ENCODE data around the gene ZNF281.
"Not testable (repeated sequence)": the region's sequence is repeated elsewhere in the genome, so short reads cannot be mapped to it uniquely, and the experiment has no call there.

ZNF281 gene, protein sequence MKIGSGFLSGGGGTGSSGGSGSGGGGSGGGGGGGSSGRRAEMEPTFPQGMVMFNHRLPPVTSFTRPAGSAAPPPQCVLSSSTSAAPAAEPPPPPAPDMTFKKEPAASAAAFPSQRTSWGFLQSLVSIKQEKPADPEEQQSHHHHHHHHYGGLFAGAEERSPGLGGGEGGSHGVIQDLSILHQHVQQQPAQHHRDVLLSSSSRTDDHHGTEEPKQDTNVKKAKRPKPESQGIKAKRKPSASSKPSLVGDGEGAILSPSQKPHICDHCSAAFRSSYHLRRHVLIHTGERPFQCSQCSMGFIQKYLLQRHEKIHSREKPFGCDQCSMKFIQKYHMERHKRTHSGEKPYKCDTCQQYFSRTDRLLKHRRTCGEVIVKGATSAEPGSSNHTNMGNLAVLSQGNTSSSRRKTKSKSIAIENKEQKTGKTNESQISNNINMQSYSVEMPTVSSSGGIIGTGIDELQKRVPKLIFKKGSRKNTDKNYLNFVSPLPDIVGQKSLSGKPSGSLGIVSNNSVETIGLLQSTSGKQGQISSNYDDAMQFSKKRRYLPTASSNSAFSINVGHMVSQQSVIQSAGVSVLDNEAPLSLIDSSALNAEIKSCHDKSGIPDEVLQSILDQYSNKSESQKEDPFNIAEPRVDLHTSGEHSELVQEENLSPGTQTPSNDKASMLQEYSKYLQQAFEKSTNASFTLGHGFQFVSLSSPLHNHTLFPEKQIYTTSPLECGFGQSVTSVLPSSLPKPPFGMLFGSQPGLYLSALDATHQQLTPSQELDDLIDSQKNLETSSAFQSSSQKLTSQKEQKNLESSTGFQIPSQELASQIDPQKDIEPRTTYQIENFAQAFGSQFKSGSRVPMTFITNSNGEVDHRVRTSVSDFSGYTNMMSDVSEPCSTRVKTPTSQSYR

GRCh38 chr1:200409761-200410565 is at the start of gene ZNF281:
TSS of gene ZNF281 (minus strand) at chr1:200410036. CDS start at chr1:200409705, 331 bp downstream.
- DNase-seq (ENCODE audit: extremely low read depth in 1 of 2, low read depth in 1 of 2) = peak; percentile 94 to 95

GRCh38 chr1:200458780-200459179 is 48.9 kb upstream of the ZNF281 start:
- no peak for DNase-seq (ENCODE audit: extremely low read depth in 1 of 2, low read depth in 1 of 2)

GRCh38 chr1:200457810-200458209 is 48.0 kb upstream of the ZNF281 start:
- DNase-seq (ENCODE audit: extremely low read depth in 1 of 2, low read depth in 1 of 2) = no peak

- no peak for DNase-seq (ENCODE audit: extremely low read depth in 1 of 2, low read depth in 1 of 2)
These were observed 44.6 kb upstream of the ZNF281 start for GRCh38 chr1:200454425-200454824.

DNA sequence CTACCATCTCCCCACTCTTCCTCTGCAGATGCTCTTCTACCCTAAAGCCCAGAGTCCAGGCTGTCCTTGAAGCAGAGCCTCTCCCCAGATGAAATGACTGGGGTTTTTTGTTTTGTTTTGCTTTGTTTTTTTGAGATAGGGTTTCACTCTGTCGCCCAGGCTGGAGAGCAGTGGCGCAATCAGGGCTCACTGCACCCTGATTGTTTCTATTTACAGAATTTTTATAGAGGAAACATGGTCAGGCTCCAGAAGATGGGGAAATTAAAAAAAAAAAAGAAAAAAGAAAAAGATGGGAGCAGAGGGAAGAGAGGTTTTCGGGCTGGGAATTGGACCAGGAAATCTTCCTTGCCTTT is 43.7 kb upstream of the ZNF281 start:
- no peak for DNase-seq (ENCODE audit: extremely low read depth in 1 of 2, low read depth in 1 of 2)

DNA sequence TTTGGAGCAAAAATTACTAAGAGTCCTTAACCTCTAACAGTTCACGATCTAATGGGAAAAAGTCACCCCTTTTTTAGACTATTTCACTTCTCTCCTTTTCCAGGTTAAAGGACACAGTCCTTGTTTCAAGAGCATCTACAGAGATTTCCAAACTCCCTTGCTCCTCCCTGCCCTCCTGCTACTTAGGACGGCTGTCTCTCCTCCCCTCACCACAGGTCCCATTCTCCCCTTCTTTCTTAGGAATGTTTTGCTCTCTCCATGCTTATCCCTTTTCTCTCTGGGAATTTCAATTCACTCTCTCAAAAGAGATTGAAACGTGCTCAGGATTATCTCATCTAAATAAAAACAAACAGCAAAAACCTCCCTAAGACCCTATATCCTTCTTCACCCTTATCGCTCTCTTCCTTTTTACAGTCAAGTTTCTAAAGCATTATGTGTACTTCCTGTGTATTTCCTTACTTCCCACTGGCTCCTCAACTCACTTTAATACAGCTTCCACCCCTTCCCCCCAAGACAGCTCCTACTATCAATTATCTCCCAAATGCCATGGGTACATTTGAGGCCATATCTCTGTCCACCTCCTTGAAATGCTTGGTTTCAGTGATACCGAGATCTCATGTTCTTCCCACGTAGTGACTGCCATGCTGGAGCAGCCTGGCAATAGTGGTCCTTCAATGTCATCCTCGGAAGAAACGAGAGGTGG is 43.2 kb upstream of the ZNF281 start:
- no peak for DNase-seq (ENCODE audit: extremely low read depth in 1 of 2, low read depth in 1 of 2)

DNA sequence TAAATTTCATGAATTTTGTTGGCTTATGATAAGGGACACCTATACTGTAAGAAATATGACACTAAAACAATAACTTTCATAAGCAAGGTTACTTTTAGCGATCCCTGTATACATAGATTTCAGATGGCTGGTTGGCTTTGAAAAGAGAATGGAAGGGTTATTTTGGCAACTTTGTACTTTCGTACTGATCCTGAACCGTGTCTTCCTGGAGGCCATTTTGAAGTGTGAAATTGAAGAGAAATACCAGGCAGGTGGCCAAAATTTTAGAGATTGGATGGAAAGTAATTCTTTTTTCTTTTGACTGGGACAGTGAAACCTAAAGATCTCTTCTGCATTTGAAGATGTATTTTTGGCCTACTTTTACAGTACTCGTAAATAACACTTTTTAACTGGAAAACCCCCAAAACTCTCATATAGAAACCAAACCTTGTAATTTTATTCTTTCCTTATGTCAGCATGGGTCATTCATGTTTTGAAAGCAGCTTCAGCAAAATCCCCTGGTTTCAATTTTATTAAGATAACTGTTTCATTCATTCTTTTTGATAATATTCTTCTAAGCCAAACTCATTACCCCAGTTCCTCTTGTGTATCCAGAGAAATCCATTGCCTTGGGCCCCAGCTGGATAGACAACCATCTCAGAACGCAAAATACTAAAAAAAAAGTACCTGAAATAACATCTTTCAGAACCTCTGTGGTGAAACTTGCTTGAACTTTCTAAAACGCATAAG is 38.4 kb upstream of the ZNF281 start:
- no peak for DNase-seq (ENCODE audit: extremely low read depth in 1 of 2, low read depth in 1 of 2)

DNA sequence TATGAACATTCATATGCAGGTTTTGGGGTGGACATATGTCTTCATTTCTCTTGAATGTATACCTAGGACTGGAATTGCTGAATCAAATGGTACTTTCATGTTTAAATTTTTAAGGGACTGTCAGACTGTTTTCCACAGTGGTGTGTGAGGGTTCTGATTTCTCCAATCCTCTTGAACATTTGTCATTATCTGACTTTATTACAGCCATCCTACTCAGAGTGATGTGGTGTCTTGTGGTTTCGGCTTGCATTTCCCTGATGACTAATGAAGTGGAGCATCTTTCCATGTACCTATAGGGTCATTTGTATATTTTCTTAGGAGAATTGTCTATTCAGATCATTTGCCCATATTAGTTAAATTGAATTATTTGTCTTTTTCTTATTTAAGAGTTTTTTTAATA is 35.4 kb upstream of the ZNF281 start:
- DNase-seq (ENCODE audit: extremely low read depth in 1 of 2, low read depth in 1 of 2) = no peak

DNA sequence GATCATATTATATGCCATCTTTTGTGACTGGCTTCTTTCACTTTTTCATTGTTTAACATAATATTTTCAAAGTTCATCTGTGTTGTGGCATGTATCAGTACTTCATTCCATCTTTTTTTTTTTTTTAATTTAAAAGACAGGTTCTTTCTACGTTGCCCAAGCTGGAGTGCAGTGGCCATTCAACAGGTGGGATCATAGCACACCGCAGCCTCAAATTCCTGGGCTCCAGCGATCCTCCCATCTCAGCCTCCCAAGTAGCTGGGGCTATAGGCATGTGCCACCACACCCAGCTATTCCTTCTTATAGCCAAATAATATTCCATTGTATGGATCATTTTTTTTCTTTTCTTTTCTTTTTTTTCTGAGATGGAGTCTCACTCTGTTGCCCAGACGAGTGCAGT is 34.6 kb upstream of the ZNF281 start:
- DNase-seq (ENCODE audit: extremely low read depth in 1 of 2, low read depth in 1 of 2) = no peak

DNA sequence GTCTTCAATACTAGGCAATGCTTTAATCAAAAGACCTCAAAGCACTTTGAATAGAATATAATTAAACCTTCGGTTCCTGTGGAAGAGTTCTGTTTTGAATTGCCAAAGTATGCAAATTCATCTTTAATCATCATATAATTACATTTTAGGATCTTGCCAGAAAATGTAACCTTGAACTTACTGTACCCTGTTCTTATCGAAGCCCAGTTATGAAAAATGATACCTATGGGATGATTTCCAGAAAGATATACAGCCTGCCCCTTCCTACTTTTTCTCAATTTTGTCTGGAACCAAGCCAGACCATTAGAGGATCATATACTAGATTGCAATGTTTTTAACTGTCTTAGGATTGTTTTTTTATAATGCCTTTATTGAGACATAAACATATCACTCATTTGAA is 34.0 kb upstream of the ZNF281 start:
- DNase-seq (ENCODE audit: extremely low read depth in 1 of 2, low read depth in 1 of 2) = no peak

GRCh38 chr1:200442537-200443156 is 32.8 kb upstream of the ZNF281 start:
- no peak for DNase-seq (ENCODE audit: extremely low read depth in 1 of 2, low read depth in 1 of 2)

GRCh38 chr1:200442023-200442422 is 32.2 kb upstream of the ZNF281 start:
- no peak for DNase-seq (ENCODE audit: extremely low read depth in 1 of 2, low read depth in 1 of 2)

DNA sequence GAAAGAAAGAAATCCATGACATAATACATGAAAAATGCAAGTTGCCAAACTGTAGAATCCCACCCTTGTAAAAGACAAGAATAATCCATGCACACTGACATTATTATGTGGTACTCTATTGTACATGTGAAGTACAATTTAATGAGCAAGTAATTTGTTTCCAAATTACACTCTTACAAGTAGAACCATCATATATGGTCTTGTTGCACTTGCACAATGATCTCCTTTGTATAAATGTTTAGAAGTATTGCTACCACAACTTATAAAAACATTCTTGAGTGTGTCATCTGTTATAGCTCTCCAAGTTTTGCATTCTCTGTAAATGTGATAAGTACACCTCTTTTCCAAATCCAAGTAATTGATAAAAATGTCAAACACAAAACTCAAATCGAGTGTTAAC is 29.1 kb upstream of the ZNF281 start:
- no peak for DNase-seq (ENCODE audit: extremely low read depth in 1 of 2, low read depth in 1 of 2)

DNA sequence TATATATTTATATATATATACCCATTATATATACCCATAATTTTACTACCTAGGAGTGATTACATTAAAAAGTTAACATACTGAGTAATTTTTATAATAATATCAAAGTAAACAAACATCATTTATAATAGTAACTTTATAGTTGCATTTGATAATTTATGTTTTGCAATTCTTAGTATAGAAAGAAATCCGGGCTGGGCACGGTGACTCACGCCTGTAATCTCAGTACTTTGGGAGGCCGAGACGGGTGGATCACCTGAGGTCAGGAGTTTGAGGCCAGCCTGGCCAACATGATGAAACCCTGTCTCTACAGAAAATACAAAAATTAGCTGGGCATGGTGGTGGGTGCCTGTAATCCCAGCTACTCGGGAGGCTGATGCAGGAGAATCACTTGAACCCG is 28.6 kb upstream of the ZNF281 start:
- DNase-seq (ENCODE audit: extremely low read depth in 1 of 2, low read depth in 1 of 2) = not testable (repeated sequence)

DNA sequence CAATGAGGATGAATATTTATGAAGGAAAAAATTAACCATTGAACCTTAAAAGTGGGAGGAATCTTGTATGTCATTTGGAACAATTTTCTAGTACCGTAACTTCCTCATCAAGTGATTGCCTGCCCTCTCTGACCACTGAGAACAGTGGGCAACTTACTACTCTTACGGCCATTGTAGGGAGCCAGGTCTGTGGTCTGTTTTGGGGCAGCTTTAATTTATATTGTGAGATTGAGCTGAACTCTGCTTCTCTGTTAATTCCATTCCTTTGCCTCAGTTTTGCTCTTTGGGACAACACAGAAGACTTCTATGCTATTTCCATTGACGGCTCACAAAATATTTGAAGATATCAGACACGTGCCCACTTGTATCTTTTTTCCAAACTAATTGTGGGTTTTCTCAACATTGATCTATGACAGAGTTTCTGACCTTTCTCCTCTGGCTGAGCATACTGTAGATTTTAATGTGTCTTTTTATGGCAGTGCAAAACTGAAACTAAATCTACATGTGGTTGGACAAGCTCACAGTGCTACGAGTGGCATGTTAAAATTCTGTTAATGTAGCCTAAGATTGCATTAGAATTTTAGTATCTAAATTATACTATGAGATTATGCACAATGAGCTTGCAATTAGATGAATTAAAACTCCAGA is 27.8 kb upstream of the ZNF281 start:
- DNase-seq (ENCODE audit: extremely low read depth in 1 of 2, low read depth in 1 of 2) = no peak

DNA sequence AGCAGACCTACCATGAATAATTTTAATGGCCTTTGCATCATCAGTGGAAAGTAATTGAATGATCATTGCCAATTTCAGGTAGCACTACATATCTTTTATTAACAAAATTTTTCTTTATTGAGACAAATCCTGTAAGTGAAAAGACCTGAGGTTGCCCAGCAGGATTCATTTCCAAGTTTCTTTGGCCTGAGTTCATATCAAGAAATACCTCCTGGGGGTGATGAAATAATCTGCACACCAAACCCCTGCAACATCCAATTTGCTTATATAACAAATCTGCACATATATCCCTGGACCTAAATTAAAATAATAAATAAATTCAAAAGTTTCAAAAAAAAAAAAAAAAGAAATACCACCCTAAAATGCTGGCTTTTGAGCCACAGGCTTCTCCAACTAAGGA is 27.3 kb upstream of the ZNF281 start:
- DNase-seq (ENCODE audit: extremely low read depth in 1 of 2, low read depth in 1 of 2) = no peak

GRCh38 chr1:200436436-200436835 is 26.6 kb upstream of the ZNF281 start:
- DNase-seq (ENCODE audit: extremely low read depth in 1 of 2, low read depth in 1 of 2) = no peak

GRCh38 chr1:200435200-200435780 is 25.5 kb upstream of the ZNF281 start:
- DNase-seq (ENCODE audit: extremely low read depth in 1 of 2, low read depth in 1 of 2) = no peak

DNA sequence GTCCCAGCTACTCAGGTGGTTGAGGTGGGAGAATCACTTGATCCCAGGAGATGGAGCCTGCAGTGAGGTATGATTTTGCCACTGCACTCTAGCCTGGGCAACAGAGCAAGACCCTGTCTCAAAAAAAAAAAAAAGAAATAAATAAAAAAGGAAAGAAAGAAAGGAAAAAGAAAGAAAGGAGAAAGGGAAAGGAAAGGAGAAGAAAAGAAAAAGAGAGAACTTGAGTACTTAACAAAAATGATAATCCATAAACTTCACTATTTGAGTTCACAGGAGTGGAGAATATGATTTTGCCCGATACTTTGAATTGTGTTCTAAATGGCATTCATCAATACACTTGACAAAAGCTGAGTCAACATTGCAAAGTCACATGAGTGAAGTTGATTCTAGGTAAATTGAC is 23.8 kb upstream of the ZNF281 start:
- no peak for DNase-seq (ENCODE audit: extremely low read depth in 1 of 2, low read depth in 1 of 2)

All from stimulated activated CD8-positive, alpha-beta memory T cell treated with anti-CD3 and anti-CD28 coated beads, Interleukin-7, amount 100 ng/mL, for 48 hours (primary cell).